CD4-positive, alpha-beta memory T cell (primary cell): ENCODE results near the gene PLA2G4F. TPM values are rescaled to one million over a fixed set of nuclear protein-coding genes. Genes with fewer than 3 reads are reported as not detected.

Experiments used
- CTCF ChIA-PET: fragments of 350-600 bp; sonication (Branson Sonifier 250); formaldehyde crosslinking; loops from one replicate; lab custom pipeline; 2021; ENCODE audit warnings: inconsistent platforms; ENCODE audit not compliant: partially characterized antibody; lab: Charles Lee
- POLR2A ChIA-PET: fragments of 350-600 bp; sonication (Branson Sonifier 250); formaldehyde crosslinking; loops from one replicate; lab custom pipeline; 2021; ENCODE audit not compliant: partially characterized antibody; lab: Charles Lee
- DNase-seq, 5 donors: peaks; one replicate each; pipeline versions ENCODE4 v3.0.0 to v3.0.0-alpha.2; 2020 to 2022; ENCODE audit warnings: mixed read lengths in 1 of 5
- H3K27ac ChIP-seq: one replicate; pipeline ENCODE4 v1.7.0; 2013; ENCODE audit warnings: low read depth, low read length
- H3K27me3 ChIP-seq: 2 replicates; pipeline ENCODE4 v1.7.0; 2013; ENCODE audit warnings: mild to moderate bottlenecking, low read length, moderate library complexity; ENCODE audit not compliant: insufficient read depth
- H3K36me3 ChIP-seq: 2 replicates; pipeline ENCODE4 v1.7.0; 2013; ENCODE audit warnings: mild to moderate bottlenecking, low read length, moderate library complexity; ENCODE audit not compliant: insufficient read depth
- H3K4me1 ChIP-seq: 2 replicates; pipeline ENCODE4 v1.7.0; 2013; ENCODE audit warnings: mild to moderate bottlenecking, low read length, moderate library complexity; ENCODE audit not compliant: insufficient read depth
- H3K4me3 ChIP-seq, 2 donors: one replicate each; pipeline ENCODE4 v1.7.0; 2013; ENCODE audit warnings: low read length in 2 of 2, mild to moderate bottlenecking in 1 of 2
- H3K9me3 ChIP-seq, 2 donors: one replicate each; pipeline ENCODE4 v1.7.0; 2013; ENCODE audit warnings: low read length in 2 of 2, control low read depth in 1 of 2; ENCODE audit not compliant: control insufficient read depth in 1 of 2
- H3K27ac Mint-ChIP-seq, 7 donors: one replicate each; pipeline ENCODE4 v1.8.0; 2020 to 2021; ENCODE audit warnings: mixed read lengths in 7 of 7, mild to moderate bottlenecking in 6 of 7, inconsistent platforms in 3 of 7, moderate library complexity in 3 of 7
- H3K27me3 Mint-ChIP-seq, 2 donors: one replicate each; pipeline ENCODE4 v1.8.0; 2020 to 2021; ENCODE audit warnings: mixed read lengths in 2 of 2
- H3K36me3 Mint-ChIP-seq, 2 donors: one replicate each; pipeline ENCODE4 v1.8.0; 2020 to 2021; ENCODE audit warnings: mixed read lengths in 2 of 2, inconsistent platforms in 1 of 2, mild to moderate bottlenecking in 1 of 2
- H3K4me1 Mint-ChIP-seq, 4 donors: one replicate each; pipeline ENCODE4 v1.8.0; 2020 to 2021; ENCODE audit warnings: mixed read lengths in 4 of 4, mild to moderate bottlenecking in 1 of 4
- H3K4me3 Mint-ChIP-seq, 8 donors: one replicate each; pipeline ENCODE4 v1.8.0; 2020 to 2021; ENCODE audit warnings: mixed read lengths in 8 of 8, mild to moderate bottlenecking in 7 of 8, moderate library complexity in 6 of 8, inconsistent platforms in 3 of 8
- H3K9me3 Mint-ChIP-seq, 8 donors: one replicate each; pipeline ENCODE4 v1.8.0; 2020 to 2021; ENCODE audit warnings: mixed read lengths in 8 of 8, mild to moderate bottlenecking in 5 of 8, inconsistent platforms in 3 of 8, moderate library complexity in 1 of 8
- intact Hi-C: fragments of 100-400 bp; cut with micrococcal nuclease; formaldehyde crosslinking; loops from one replicate; pipeline ENCODE4 v1.15.1; 2023
- polyA plus RNA-seq, 2 donors: library from polyadenylated mRNA; unstranded; fragments of 300-500 nt; fragmentation: Illumina TruSeq; gene quantifications; one replicate each; pipeline ENCODE4 v1.2.3, GENCODE V29; 2021
- total RNA-seq, 2 experiments: library from RNA; stranded (reverse); gene quantifications; one replicate each; pipeline ENCODE4 v1.2.3, GENCODE V29; 2021

Gene PLA2G4F
- total and polyA plus RNA-seq, 4 experiments from 2014 or later: not detected

DNA sequence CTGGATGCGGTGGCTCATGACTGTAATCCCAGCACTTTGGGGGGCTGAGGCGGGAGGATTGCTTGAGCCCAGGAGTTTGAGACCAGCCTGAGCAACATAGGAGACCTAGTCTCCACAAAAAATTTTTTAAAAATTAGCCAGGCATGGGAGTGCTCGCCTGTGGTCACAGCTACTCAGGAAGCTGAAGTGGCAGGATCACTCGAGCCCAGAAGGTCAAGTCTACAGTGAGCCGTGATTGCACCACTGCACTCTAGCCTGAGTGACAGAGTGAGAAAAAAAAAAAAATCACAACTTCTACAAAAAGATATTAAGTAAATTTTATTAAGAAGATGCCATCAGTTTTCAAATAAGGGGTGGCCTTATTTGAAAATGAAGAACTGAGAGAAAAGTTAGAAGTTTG, 50.1 kb downstream of the PLA2G4F start:
- Mint-ChIP-seq H3K9me3 (no peaks in the 10 kb centered on the region), H3K27me3 (peaks cover 10 to 22% of the 10 kb centered on the region in 2 donors), H3K27ac (peak overlapping the region in 1 of 7 donors; percentile 18), H3K4me3 (peak overlapping the region in 1 of 8 donors; percentile 10), H3K4me1 (peaks cover 6 to 10% (median 7%) of the 10 kb centered on the region in 4 donors), H3K36me3 (no peaks in the 10 kb centered on the region)
- Histone ChIP-seq H3K27me3 (no peaks in the 10 kb centered on the region), H3K36me3 (no peaks in the 10 kb centered on the region), H3K9me3 (no peaks in the 10 kb centered on the region), H3K27ac (no peak overlapping the region), H3K4me3 (no peak overlapping the region), H3K4me1 (peaks cover 6% of the 10 kb centered on the region)
- no peak for DNase-seq
- intact Hi-C loops: no loop called here
- CTCF ChIA-PET: no interaction called here
- POLR2A ChIA-PET: no interaction called here

DNA sequence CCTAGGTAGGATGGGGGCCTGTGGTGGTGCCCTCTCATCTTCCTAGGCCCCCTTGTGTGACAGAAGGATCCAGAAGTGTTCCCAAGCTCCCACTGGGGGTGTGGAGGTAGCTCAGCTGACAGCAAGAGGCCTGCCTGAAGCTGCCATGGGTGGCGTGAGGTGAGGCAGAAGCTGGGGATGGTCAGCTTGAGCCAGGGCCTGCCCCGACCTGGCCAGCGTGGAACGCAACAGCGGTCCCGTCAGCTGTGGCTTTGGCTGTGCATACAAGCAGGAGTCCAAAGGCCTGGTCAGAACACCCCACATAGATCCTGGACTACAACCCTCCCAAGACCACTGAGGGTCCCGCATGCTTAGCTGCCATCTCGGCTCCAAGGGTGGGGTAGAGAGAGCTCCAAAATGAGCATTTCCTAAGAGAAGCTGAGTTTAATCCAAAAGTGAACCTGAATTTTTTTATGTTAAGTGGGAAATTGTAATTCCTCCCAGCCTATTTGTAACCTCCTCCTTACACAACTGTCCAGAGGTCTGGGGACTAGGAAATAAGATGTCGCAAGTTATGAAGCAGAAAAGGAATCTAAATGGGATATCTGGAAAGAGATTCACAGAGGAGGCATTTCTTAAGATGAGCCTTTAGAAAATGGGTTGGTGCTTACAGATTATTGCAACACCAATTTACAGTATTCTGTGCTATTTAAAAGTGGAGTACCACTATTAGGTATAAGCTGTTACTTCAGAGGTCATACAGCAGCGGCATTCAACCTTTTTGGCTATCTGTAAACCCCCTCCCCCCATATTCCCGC, 52.1 kb downstream of the PLA2G4F start:
- Histone ChIP-seq H3K27me3 (no peaks in the 10 kb centered on the region), H3K4me1 (peaks cover 6% of the 10 kb centered on the region), H3K27ac (no peak overlapping the region), H3K9me3 (no peaks in the 10 kb centered on the region), H3K4me3 (no peak overlapping the region), H3K36me3 (no peaks in the 10 kb centered on the region)
- ChIA-PET CTCF (interaction anchor here (0.6 kb wide), 1 partner anchor 32 kb away, joined by 3 read pairs; no protein-coding TSS in a partner anchor), POLR2A (no interaction called here)
- no peak for DNase-seq
- no peaks in the 10 kb centered on the region for H3K36me3 Mint-ChIP-seq
- intact Hi-C loops: no loop called here
- H3K4me1 Mint-ChIP-seq: peaks cover 6 to 7% (median 6%) of the 10 kb centered on the region in 4 donors
- H3K9me3 Mint-ChIP-seq: peaks cover 0 to 2% (median 0%) of the 10 kb centered on the region in 8 donors
- H3K27ac Mint-ChIP-seq: no peak overlapping the region
- peaks cover 11 to 18% of the 10 kb centered on the region in 2 donors for H3K27me3 Mint-ChIP-seq
- no peak overlapping the region for H3K4me3 Mint-ChIP-seq

DNA sequence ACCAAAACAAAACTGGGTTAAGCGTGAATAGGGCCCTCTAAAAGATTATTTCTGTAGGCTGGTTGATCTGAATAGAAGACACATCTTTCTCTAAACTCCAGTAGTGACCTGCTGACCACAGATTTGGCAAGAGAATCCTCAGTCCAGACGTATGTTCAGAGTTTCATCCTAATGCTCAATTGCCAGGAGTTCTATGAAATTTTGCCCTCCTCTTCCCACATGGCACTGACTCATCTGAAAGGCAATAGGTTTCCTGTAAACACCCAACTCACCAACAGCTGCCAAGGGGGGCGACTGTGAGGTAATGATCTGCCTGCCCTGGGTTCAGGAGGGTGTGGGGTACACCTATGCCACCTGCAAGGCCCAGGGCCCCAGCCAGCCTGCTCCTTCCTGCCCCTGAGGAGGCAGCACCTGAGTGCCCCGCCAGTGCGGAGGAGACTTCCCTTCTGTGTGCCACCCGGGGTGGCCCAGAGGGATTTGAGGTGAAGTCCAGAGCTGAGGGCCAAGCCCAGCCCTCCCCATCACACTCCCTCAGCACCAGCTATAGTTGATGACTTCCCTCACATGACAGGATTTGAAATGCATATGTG, 53.7 kb downstream of the PLA2G4F start:
- peaks cover 0 to 4% (median 0%) of the 10 kb centered on the region in 8 donors for H3K9me3 Mint-ChIP-seq
- H3K27me3 ChIP-seq: no peaks in the 10 kb centered on the region
- intact Hi-C loops: no loop called here
- no peaks in the 10 kb centered on the region for H3K36me3 Mint-ChIP-seq
- H3K27ac ChIP-seq: no peak overlapping the region
- H3K9me3 ChIP-seq: no peaks in the 10 kb centered on the region
- CTCF ChIA-PET: no interaction called here
- no peak overlapping the region for H3K4me3 Mint-ChIP-seq
- POLR2A ChIA-PET: no interaction called here
- H3K27ac Mint-ChIP-seq: no peak overlapping the region
- peaks cover 8 to 17% of the 10 kb centered on the region in 2 donors for H3K27me3 Mint-ChIP-seq
- no peaks in the 10 kb centered on the region for H3K36me3 ChIP-seq
- H3K4me3 ChIP-seq: no peak overlapping the region
- DNase-seq: no peak
- H3K4me1 Mint-ChIP-seq: peaks cover 5 to 6% (median 6%) of the 10 kb centered on the region in 4 donors
- H3K4me1 ChIP-seq: peaks cover 4% of the 10 kb centered on the region

DNA sequence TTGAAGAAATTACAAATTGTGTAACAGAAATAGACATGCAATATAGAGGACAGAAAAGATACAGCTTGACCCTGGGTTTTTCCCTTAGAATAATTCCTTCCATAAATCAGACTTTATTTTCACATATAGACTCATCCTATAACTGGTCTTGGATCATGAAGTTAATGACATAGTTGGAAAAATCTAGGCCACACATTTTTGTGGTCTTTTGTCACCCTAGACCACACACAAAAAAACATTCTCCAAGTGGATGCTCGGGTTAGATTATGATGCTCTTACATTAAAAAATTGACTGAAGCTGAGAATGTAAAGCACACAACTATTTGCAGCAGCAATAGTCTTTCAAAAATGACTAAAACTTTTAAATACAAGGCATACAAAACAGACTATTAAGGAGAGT, 54.6 kb downstream of the PLA2G4F start:
- H3K27ac ChIP-seq: no peak overlapping the region
- Mint-ChIP-seq H3K36me3 (no peaks in the 10 kb centered on the region), H3K27me3 (peaks cover 7 to 13% of the 10 kb centered on the region in 2 donors), H3K4me3 (no peak overlapping the region), H3K27ac (no peak overlapping the region), H3K4me1 (no peaks in the 10 kb centered on the region), H3K9me3 (peaks cover 0 to 4% (median 0%) of the 10 kb centered on the region in 8 donors)
- intact Hi-C loops: no loop called here
- H3K36me3 ChIP-seq: no peaks in the 10 kb centered on the region
- ChIA-PET POLR2A (no interaction called here), CTCF (no interaction called here)
- no peaks in the 10 kb centered on the region for H3K4me1 ChIP-seq
- no peaks in the 10 kb centered on the region for H3K27me3 ChIP-seq
- no peak for DNase-seq
- H3K9me3 ChIP-seq: no peaks in the 10 kb centered on the region
- H3K4me3 ChIP-seq: no peak overlapping the region

DNA sequence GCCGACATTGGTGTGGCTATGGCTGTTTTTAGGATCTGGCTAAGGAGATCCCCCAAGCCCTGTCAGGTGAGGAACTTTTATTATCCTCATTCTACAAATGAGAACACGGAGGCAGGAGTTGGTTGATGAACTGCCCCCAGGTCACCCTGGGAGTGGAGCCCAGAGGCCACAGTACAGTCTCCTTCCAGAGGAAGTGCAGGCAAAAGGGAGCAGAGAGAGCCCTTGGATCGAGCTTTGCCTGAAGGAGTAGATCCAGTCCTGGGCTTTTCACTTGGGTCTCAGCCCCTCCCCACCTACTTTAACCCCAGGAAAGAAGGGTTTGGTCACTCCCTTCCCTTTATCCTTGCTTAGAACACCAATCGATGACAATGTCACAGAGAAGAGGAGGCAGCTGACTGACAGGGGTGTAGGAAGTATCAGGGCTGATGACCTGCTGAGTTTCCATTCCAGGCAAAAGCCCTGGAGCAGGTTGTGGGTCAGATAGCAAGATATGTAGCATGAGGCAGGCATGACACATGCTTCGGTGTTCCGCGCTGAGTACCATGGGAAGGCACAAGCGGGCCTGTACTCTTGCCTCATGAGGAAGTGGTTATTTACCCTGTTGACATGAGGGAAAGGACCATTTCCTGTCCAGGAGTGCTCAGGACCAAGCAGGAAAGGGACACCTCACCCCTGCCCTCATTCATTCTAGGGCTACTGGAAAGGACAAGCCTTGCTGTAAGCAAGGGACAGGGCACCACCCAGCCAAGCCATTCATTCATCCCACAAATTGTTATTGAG, 56.2 kb downstream of the PLA2G4F start:
- no peak overlapping the region for H3K4me3 Mint-ChIP-seq
- peaks cover 0 to 4% (median 0%) of the 10 kb centered on the region in 8 donors for H3K9me3 Mint-ChIP-seq
- Histone ChIP-seq H3K27me3 (no peaks in the 10 kb centered on the region), H3K36me3 (no peaks in the 10 kb centered on the region), H3K27ac (no peak overlapping the region), H3K9me3 (no peaks in the 10 kb centered on the region), H3K4me3 (no peak overlapping the region), H3K4me1 (no peaks in the 10 kb centered on the region)
- H3K27ac Mint-ChIP-seq: no peak overlapping the region
- H3K4me1 Mint-ChIP-seq: no peaks in the 10 kb centered on the region
- no peaks in the 10 kb centered on the region for H3K36me3 Mint-ChIP-seq
- intact Hi-C loops: no loop called here
- CTCF ChIA-PET: no interaction called here
- no peak for DNase-seq
- POLR2A ChIA-PET: no interaction called here
- H3K27me3 Mint-ChIP-seq: peaks cover 7 to 8% of the 10 kb centered on the region in 2 donors

DNA sequence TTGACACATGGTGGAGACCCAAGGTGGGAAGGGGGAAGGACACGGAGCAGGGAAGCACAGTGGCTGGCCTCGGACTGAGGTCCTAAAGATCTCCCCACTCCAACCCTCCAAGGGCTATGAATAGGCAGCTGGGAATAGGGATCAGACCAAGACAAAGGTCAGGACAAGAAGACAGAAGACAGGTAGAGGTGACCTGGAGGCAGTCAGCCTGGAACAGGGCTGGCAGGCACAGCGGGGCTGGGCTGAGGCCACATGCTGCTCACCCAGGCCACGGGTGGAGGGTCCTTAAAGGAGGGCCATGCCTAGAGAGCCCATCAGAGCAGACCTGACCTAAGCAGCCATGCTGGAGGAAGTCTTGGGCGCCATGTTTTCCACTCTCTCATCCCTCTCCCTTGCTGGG, 59.4 kb downstream of the PLA2G4F start:
- no peak overlapping the region for H3K4me3 ChIP-seq
- H3K9me3 ChIP-seq: no peaks in the 10 kb centered on the region
- H3K4me1 Mint-ChIP-seq: no peaks in the 10 kb centered on the region
- intact Hi-C loops: no loop called here
- H3K27me3 ChIP-seq: no peaks in the 10 kb centered on the region
- no peaks in the 10 kb centered on the region for H3K4me1 ChIP-seq
- H3K27me3 Mint-ChIP-seq: peaks cover 4 to 7% of the 10 kb centered on the region in 2 donors
- CTCF ChIA-PET: interaction anchor here (1.6 kb wide), 1 partner anchor 13 kb away, joined by 5 read pairs; no protein-coding TSS in a partner anchor
- no peak overlapping the region for H3K4me3 Mint-ChIP-seq
- POLR2A ChIA-PET: no interaction called here
- no peaks in the 10 kb centered on the region for H3K36me3 ChIP-seq
- H3K36me3 Mint-ChIP-seq: no peaks in the 10 kb centered on the region
- DNase-seq: no peak
- peaks cover 0 to 4% (median 0%) of the 10 kb centered on the region in 8 donors for H3K9me3 Mint-ChIP-seq
- H3K27ac Mint-ChIP-seq: no peak overlapping the region
- no peak overlapping the region for H3K27ac ChIP-seq

DNA sequence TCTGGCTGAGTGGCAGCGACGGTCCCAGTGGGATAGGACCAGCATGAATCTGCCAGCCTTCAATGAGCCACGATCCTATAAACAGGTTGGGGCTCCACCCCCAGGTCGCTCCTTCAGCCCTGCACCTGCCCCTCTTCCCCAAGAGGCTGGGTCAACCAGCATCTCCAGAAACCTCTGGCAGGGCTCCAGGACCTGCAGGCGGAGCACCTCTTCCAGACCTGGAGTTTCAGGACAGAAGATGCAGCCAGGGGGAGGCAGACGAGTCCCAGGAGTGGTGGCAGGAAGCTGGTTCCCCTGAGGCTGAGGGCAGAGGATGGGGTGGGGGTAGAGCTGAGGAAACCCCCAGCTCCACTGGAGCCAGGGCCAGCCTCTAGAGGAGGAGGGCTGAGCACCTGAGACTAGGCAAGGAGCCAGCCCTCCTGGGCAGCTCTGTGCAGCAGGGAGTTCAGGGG, 61.9 kb downstream of the PLA2G4F start, which contains the start of gene PLA2G4D:
Gene PLA2G4D (minus strand): TSS at position 51 of the 452 bp plus-strand sequence. CDS start 103 bp downstream, outside the sequence.
- H3K4me3 ChIP-seq: no peak within 1 kb of the TSS
- no peaks in the 10 kb centered on the region for H3K27me3 ChIP-seq
- ChIA-PET POLR2A (no interaction called here), CTCF (interaction anchor here (0.9 kb wide), 2 partner anchors 10 to 11 kb away, joined by 3 read pairs; no protein-coding TSS in a partner anchor)
- H3K9me3 Mint-ChIP-seq: peaks cover 0 to 2% (median 0%) of the 10 kb centered on the region in 8 donors
- intact Hi-C loops: no loop called here
- no peak within 1 kb of the TSS for H3K27ac ChIP-seq
- no peak within 1 kb of the TSS for H3K4me3 Mint-ChIP-seq
- no peaks in the 10 kb centered on the region for H3K4me1 ChIP-seq
- no peaks in the 10 kb centered on the region for H3K36me3 ChIP-seq
- H3K27me3 Mint-ChIP-seq: peaks cover 4 to 7% of the 10 kb centered on the region in 2 donors
- no peak for DNase-seq
- no peaks in the 10 kb centered on the region for H3K9me3 ChIP-seq
- H3K4me1 Mint-ChIP-seq: no peaks in the 10 kb centered on the region
- H3K36me3 Mint-ChIP-seq: no peaks in the 10 kb centered on the region
- no peak within 1 kb of the TSS for H3K27ac Mint-ChIP-seq
